ENCODE measurements around the gene BHMT2. TPM values are rescaled to one million over a fixed set of nuclear protein-coding genes. Genes with fewer than 3 reads are reported as not detected.

Gene BHMT2
- total and polyA plus RNA-seq, 2 of the 13 experiments (the other 11 are each of a cell fraction or from before 2014, with no cell fraction given), result 13.8 to 18.8 TPM

DNA sequence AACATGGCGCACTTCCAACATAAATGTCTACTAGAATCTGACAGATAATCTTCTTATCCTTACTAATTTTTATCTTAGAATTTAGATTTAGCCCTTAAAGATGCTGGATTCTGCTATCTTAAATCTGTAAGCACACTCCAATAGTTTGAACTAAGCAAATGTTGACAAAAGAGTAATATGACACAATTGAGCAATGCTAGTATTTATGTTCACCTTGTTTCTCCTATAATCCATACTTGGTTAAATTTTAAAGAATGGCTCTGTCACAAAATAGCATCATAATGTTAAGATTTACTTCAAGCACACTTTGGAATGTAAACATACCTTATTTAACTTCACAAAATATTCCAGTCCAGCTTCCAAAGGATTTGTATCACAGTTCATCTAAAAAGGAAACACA lies 45.6 kb upstream of the BHMT2 start (continued):
- no peak for TF ChIP-seq LCORL (IDR thresholded peaks at IDR 0.05)
- peak; percentile 49; the same call in 1 of the 2 replicates for TF ChIP-seq LCORL (CRISPR knock-in tag; IDR thresholded peaks at IDR 0.05)
- TF ChIP-seq CREM (IDR thresholded peaks at IDR 0.05), result peak; percentile 71
- TF ChIP-seq CREM (CRISPR knock-in tag; IDR thresholded peaks at IDR 0.05), result no peak
- TF ChIP-seq ZNF382 (CRISPR knock-in tag; IDR thresholded peaks at IDR 0.05; ENCODE audit: borderline replicate concordance), result no peak
- TF ChIP-seq ZNF644 (CRISPR knock-in tag; IDR thresholded peaks at IDR 0.05; ENCODE audit: low read depth), result no peak
- peak; percentile 53; the same call in 1 of the 2 replicates for TF ChIP-seq SAP130 (CRISPR knock-in tag; IDR thresholded peaks at IDR 0.05; ENCODE audit: low read depth)
- peak; percentile 91 for TF ChIP-seq GATAD2A (CRISPR knock-in tag; IDR thresholded peaks at IDR 0.05)
- peak; percentile 82 for TF ChIP-seq BCL6 (CRISPR knock-in tag; IDR thresholded peaks at IDR 0.05)
- TF ChIP-seq, protein P1, sequence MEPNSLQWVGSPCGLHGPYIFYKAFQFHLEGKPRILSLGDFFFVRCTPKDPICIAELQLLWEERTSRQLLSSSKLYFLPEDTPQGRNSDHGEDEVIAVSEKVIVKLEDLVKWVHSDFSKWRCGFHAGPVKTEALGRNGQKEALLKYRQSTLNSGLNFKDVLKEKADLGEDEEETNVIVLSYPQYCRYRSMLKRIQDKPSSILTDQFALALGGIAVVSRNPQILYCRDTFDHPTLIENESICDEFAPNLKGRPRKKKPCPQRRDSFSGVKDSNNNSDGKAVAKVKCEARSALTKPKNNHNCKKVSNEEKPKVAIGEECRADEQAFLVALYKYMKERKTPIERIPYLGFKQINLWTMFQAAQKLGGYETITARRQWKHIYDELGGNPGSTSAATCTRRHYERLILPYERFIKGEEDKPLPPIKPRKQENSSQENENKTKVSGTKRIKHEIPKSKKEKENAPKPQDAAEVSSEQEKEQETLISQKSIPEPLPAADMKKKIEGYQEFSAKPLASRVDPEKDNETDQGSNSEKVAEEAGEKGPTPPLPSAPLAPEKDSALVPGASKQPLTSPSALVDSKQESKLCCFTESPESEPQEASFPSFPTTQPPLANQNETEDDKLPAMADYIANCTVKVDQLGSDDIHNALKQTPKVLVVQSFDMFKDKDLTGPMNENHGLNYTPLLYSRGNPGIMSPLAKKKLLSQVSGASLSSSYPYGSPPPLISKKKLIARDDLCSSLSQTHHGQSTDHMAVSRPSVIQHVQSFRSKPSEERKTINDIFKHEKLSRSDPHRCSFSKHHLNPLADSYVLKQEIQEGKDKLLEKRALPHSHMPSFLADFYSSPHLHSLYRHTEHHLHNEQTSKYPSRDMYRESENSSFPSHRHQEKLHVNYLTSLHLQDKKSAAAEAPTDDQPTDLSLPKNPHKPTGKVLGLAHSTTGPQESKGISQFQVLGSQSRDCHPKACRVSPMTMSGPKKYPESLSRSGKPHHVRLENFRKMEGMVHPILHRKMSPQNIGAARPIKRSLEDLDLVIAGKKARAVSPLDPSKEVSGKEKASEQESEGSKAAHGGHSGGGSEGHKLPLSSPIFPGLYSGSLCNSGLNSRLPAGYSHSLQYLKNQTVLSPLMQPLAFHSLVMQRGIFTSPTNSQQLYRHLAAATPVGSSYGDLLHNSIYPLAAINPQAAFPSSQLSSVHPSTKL (CRISPR knock-in tag; IDR thresholded peaks at IDR 0.05), result peak; percentile 96
- TF ChIP-seq, protein P2, sequence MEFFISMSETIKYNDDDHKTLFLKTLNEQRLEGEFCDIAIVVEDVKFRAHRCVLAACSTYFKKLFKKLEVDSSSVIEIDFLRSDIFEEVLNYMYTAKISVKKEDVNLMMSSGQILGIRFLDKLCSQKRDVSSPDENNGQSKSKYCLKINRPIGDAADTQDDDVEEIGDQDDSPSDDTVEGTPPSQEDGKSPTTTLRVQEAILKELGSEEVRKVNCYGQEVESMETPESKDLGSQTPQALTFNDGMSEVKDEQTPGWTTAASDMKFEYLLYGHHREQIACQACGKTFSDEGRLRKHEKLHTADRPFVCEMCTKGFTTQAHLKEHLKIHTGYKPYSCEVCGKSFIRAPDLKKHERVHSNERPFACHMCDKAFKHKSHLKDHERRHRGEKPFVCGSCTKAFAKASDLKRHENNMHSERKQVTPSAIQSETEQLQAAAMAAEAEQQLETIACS (CRISPR knock-in tag; IDR thresholded peaks at IDR 0.05), result no peak
- no peak for TF ChIP-seq SRSF4 (IDR thresholded peaks at IDR 0.05; ENCODE audit: low read depth, low read length, poor library complexity, severe bottlenecking)
- TF ChIP-seq KLF11 (CRISPR knock-in tag; IDR thresholded peaks at IDR 0.05), result no peak
- peak; percentile 52; the same call in 1 of the 2 replicates for TF ChIP-seq ONECUT2 (CRISPR knock-in tag; IDR thresholded peaks at IDR 0.05)
- peak; percentile 47 for TF ChIP-seq TEAD3 (CRISPR knock-in tag; optimal IDR thresholded peaks at IDR 0.05; ENCODE audit: borderline replicate concordance)
- peak; percentile 55; the same call in 1 of the 2 replicates for TF ChIP-seq AHDC1 (CRISPR knock-in tag; IDR thresholded peaks at IDR 0.05; ENCODE audit: borderline replicate concordance)
- peak in 1 of 2 experiments; percentile 80; a peak in 1 of 4 replicates for TF ChIP-seq KLF16 (CRISPR knock-in tag; IDR thresholded peaks at IDR 0.05)
- peak; percentile 42; the same call in 1 of the 2 replicates for TF ChIP-seq ZNF652 (CRISPR knock-in tag; IDR thresholded peaks at IDR 0.05; ENCODE audit: borderline replicate concordance, low read depth)
- no peak for TF ChIP-seq KDM5B (CRISPR knock-in tag; IDR thresholded peaks at IDR 0.05; ENCODE audit: borderline replicate concordance)
- TF ChIP-seq PPARG (CRISPR knock-in tag; conservative IDR thresholded peaks at IDR 0.05), result peak; percentile 77
- TF ChIP-seq ARNTL (CRISPR knock-in tag; IDR thresholded peaks at IDR 0.05), result no peak
- TF ChIP-seq NCOA2 (CRISPR knock-in tag; IDR thresholded peaks at IDR 0.05), result peak; percentile 85
